IMR-90 (cell line): ENCODE data around the gene WIPI1. TPM values are rescaled to one million over a fixed set of nuclear protein-coding genes. Genes with fewer than 3 reads are reported as not detected.
A peak's percentile ranks its signal among the peaks of the same experiment; 100 is the strongest.

ENCODE experiments used
- ATAC-seq: fragments of 200-7000 bp; cut with Tn5 transposase; 2 replicates; pipeline ENCODE4 v1.9.1; 2020; ENCODE audit warnings: low read depth, mild to moderate bottlenecking, moderate library complexity
- BruUV-seq: library from RNA; stranded (reverse); fragments of 400-500 nt; replicated peaks from 2 replicates; lab custom pipeline; 2021; lab: Mats Ljungman, UMichigan
- CTCF ChIA-PET: fragments of 300-600 bp; formaldehyde crosslinking; extraction: SDS; loops from one replicate; lab custom pipeline; 2021; ENCODE audit warnings: antibody characterized with exemption; lab: Yijun Ruan, JAX
- POLR2A ChIA-PET: fragments of 300-600 bp; sonication (Branson Sonifier 250); formaldehyde crosslinking; loops from one replicate; lab custom pipeline; 2022; ENCODE audit warnings: antibody characterized with exemption; ENCODE audit not compliant: unreplicated experiment; lab: Charles Lee
- DNase-seq: peaks from one replicate; pipeline ENCODE4 v3.0.0; 2013
- H2AFZ ChIP-seq: replicated peaks from 2 replicates; pipeline ENCODE3; 2013; ENCODE audit warnings: low read length, mild to moderate bottlenecking; ENCODE audit not compliant: poor library complexity
- H2AK5ac ChIP-seq: 2 replicates; pipeline ENCODE4 v1.6.1; 2013; ENCODE audit warnings: low read depth, low read length, inconsistent platforms
- H2AK9ac ChIP-seq: replicated peaks from 2 replicates; pipeline ENCODE3; 2013; ENCODE audit warnings: mild to moderate bottlenecking, low read depth, low read length, moderate library complexity; ENCODE audit not compliant: poor library complexity
- H2BK120ac ChIP-seq: 2 replicates; pipeline ENCODE4 v1.6.1; 2013; ENCODE audit warnings: low read depth, low read length, inconsistent platforms
- H2BK15ac ChIP-seq: 3 replicates; pipeline ENCODE4 v1.6.1; 2013; ENCODE audit warnings: low read depth, low read length, inconsistent platforms
- H2BK20ac ChIP-seq: 2 replicates; pipeline ENCODE4 v1.6.1; 2013; ENCODE audit warnings: low read depth, mild to moderate bottlenecking, inconsistent platforms, low read length, moderate library complexity
- H2BK5ac ChIP-seq: 2 replicates; pipeline ENCODE4 v1.6.1; 2013; ENCODE audit warnings: mild to moderate bottlenecking, low read depth, low read length, inconsistent platforms; ENCODE audit not compliant: poor library complexity, severe bottlenecking
- H3K14ac ChIP-seq: replicated peaks from 2 replicates; pipeline ENCODE4 v1.6.1; 2013; ENCODE audit warnings: low read depth, low read length, inconsistent platforms
- H3K18ac ChIP-seq: 2 replicates; pipeline ENCODE4 v1.6.1; 2013; ENCODE audit warnings: low read depth, low read length, control low read depth
- H3K23ac ChIP-seq: 2 replicates; pipeline ENCODE4 v1.6.1; 2013; ENCODE audit warnings: low read depth, low read length, inconsistent platforms
- H3K27ac ChIP-seq: 2 replicates; pipeline ENCODE4 v1.5.1; 2013; ENCODE audit warnings: mild to moderate bottlenecking, control low read depth, low read length; ENCODE audit not compliant: insufficient read depth
- H3K27me3 ChIP-seq: 2 replicates; pipeline ENCODE4 v1.6.1; 2013; ENCODE audit warnings: low read length; ENCODE audit not compliant: control insufficient read depth, insufficient read depth
- H3K36me3 ChIP-seq: 2 replicates; pipeline ENCODE4 v1.6.1; 2013; ENCODE audit warnings: low read length, mixed read lengths; ENCODE audit not compliant: control insufficient read depth, insufficient read depth
- H3K4ac ChIP-seq: 2 replicates; pipeline ENCODE4 v1.6.1; 2013; ENCODE audit warnings: low read depth, low read length, inconsistent platforms
- H3K4me1 ChIP-seq: 2 replicates; pipeline ENCODE4 v1.6.1; 2013; ENCODE audit warnings: low read length, mixed read lengths; ENCODE audit not compliant: control insufficient read depth, insufficient read depth
- H3K4me2 ChIP-seq: 2 replicates; pipeline ENCODE4 v1.6.1; 2013; ENCODE audit warnings: low read depth, mild to moderate bottlenecking, control low read depth, low read length, moderate library complexity
- H3K4me3 ChIP-seq: 2 replicates; pipeline ENCODE4 v1.5.1; 2013; ENCODE audit warnings: low read depth, mild to moderate bottlenecking, control low read depth, low read length, moderate library complexity; ENCODE audit not compliant: insufficient read depth
- H3K56ac ChIP-seq: 2 replicates; pipeline ENCODE4 v1.6.1; 2013; ENCODE audit warnings: low read length, inconsistent platforms; ENCODE audit not compliant: insufficient read depth; ENCODE audit errors: extremely low read depth
- H3K79me1 ChIP-seq, 2 experiments: 2 replicates each; pipeline ENCODE4 v1.6.1; 2013; ENCODE audit warnings: low read length in 2 of 2, inconsistent platforms in 1 of 2, low read depth in 1 of 2
- H3K9ac ChIP-seq: 2 replicates; pipeline ENCODE4 v1.6.1; 2013; ENCODE audit warnings: low read depth, low read length, control low read depth
- H3K9me1 ChIP-seq: 2 replicates; pipeline ENCODE4 v1.6.1; 2013; ENCODE audit warnings: low read length, inconsistent platforms; ENCODE audit not compliant: insufficient read depth
- H3K9me3 ChIP-seq: 2 replicates; pipeline ENCODE4 v1.6.1; 2013; ENCODE audit warnings: low read length; ENCODE audit not compliant: control insufficient read depth, insufficient read depth
- H4K20me1 ChIP-seq: 2 replicates; pipeline ENCODE4 v1.6.1; 2013; ENCODE audit warnings: low read length, inconsistent platforms; ENCODE audit not compliant: insufficient read depth
- H4K5ac ChIP-seq: 2 replicates; pipeline ENCODE4 v1.6.1; 2013; ENCODE audit warnings: mild to moderate bottlenecking, low read depth, low read length, control low read depth
- H4K8ac ChIP-seq, 2 experiments: 2 replicates each; pipeline ENCODE4 v1.6.1; 2013; ENCODE audit warnings: low read depth in 2 of 2, low read length in 2 of 2, control low read depth in 1 of 2, inconsistent platforms in 1 of 2
- H4K91ac ChIP-seq: 2 replicates; pipeline ENCODE4 v1.6.1; 2013; ENCODE audit warnings: low read depth, low read length, inconsistent platforms; ENCODE audit not compliant: insufficient read depth
- CEBPB ChIP-seq: IDR thresholded peaks from 2 replicates; pipeline ENCODE4 v1.6.1; 2012; ENCODE audit warnings: low read depth, low read length, improper control_type of control experiment
- POLR2A ChIP-seq: IDR thresholded peaks from 2 replicates; pipeline ENCODE4 v1.6.1; 2012; ENCODE audit warnings: mild to moderate bottlenecking, low read depth, low read length
- WGBS, 2 experiments: methylation state at CpG; one replicate each; pipeline versions ENCODE4 v1.1.5 to v1.1.7; 2013; ENCODE audit warnings: missing lambda C conversion rate in 2 of 2; ENCODE audit not compliant: insufficient read length in 1 of 2; ENCODE audit errors: extremely low coverage in 2 of 2; 5-methylcytosine and 5-hydroxymethylcytosine counted together
- dilution Hi-C: fragments of 300-500 bp; cut with HindIII; formaldehyde crosslinking; loops from one replicate; pipeline ENCODE4 v1.14.3; 2018; ENCODE audit warnings: low sequenced_read_pairs; ENCODE audit not compliant: unreplicated experiment
- in situ Hi-C: fragments of 300-500 bp; cut with MboI; formaldehyde crosslinking; loops from 3 replicates; pipeline ENCODE4 v1.14.3; 2019; ENCODE audit warnings: low sequenced_read_pairs, inconsistent platforms, mixed read lengths
- intact Hi-C: fragments of 100-400 bp; cut with micrococcal nuclease; formaldehyde crosslinking; loops from 2 replicates; pipeline ENCODE4 v1.10.0; 2022
- polyA plus RNA-seq, 3 experiments: library from polyadenylated mRNA; depleted of rRNA; stranded (reverse); fragments of >200 nt; gene quantifications; 2 replicates each; pipeline ENCODE4 v1.2.3, GENCODE V29; 2012; ENCODE audit warnings: low replicate concordance in 1 of 3
- total RNA-seq: library from RNA; depleted of rRNA; stranded (reverse); fragments of >200 nt; gene quantifications from 2 replicates; pipeline ENCODE4 v1.2.3, GENCODE V29; 2012

Gene WIPI1
- total and polyA plus RNA-seq, 2 of the 4 experiments (the other 2 are of a cell fraction), result 78.6 to 129 TPM

DNA sequence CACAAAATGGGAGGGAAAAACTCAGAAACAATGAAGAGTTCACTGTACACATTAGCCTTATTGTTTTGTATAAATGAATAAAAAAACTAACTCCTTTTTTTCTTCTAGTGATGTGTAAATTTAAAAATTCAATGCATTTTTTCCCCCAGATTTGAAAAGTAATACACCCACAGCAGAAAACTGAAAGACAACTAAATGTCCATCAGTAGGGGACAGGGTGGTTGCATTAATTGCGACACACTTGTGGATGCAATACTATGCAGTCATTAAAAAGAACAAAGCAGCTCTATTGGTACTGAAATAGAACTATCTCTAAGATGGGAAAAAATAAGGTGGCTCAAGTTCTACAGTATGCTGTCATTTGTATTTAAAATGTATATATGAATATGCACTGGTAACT, 13.7 kb upstream of the WIPI1 start:
- H2AK5ac ChIP-seq, result no peak overlapping the region
- H2BK15ac ChIP-seq, result no peak overlapping the region
- peaks cover 2% of the 10 kb centered on the region; the same call in 1 of the 2 replicates for H3K27me3 ChIP-seq
- H4K5ac ChIP-seq, result no peak overlapping the region
- dilution Hi-C loops, result no loop called here
- H3K18ac ChIP-seq, result no peak overlapping the region
- H3K27ac ChIP-seq, result no peak overlapping the region
- intact Hi-C loops, result loop anchor here (10.0 kb wide), 1 partner anchor 756 kb away; the partner anchor contains the start of gene NOL11
- peaks cover 2% of the 10 kb centered on the region; the same call in 1 of the 2 replicates for H3K4me1 ChIP-seq
- H3K9me1 ChIP-seq, result no peaks in the 10 kb centered on the region
- ATAC-seq (no peak), DNase-seq (no peak)
- WGBS, 2 experiments, result no CpG with 5 or more reads among the region's 1 CpG
- H3K23ac ChIP-seq, result no peak overlapping the region
- H3K4me2 ChIP-seq, result no peak overlapping the region
- no peak overlapping the region for H2AK9ac ChIP-seq
- H3K79me1 ChIP-seq, result no peaks in the 10 kb centered on the region
- no peak overlapping the region for H2AFZ ChIP-seq
- no TSS peak for BruUV-seq
- H3K9ac ChIP-seq, result no peak overlapping the region
- no peaks in the 10 kb centered on the region for H4K20me1 ChIP-seq
- TF ChIP-seq CEBPB, result peak; percentile 80
- TF ChIP-seq POLR2A, result no peak
- POLR2A ChIA-PET, result no interaction called here
- no peak overlapping the region for H3K14ac ChIP-seq
- H2BK20ac ChIP-seq, result no peak overlapping the region
- no peaks in the 10 kb centered on the region; the same call in 1 of the 2 replicates for H3K9me3 ChIP-seq
- no peak overlapping the region for H4K91ac ChIP-seq
- no peak overlapping the region for H3K4me3 ChIP-seq
- in situ Hi-C loops, result loop anchor here (25.0 kb wide), 1 partner anchor 509 kb away; no protein-coding TSS in a partner anchor
- no peak overlapping the region for H2BK5ac ChIP-seq
- H4K8ac ChIP-seq, result no peak overlapping the region
- H2BK120ac ChIP-seq, result no peak overlapping the region
- H3K36me3 ChIP-seq, result no peaks in the 10 kb centered on the region
- CTCF ChIA-PET, result interaction anchor here (1.5 kb wide), 1 partner anchor 12 kb away, joined by 3 read pairs; no protein-coding TSS in a partner anchor
- no peak overlapping the region for H3K56ac ChIP-seq
- no peak overlapping the region for H3K4ac ChIP-seq
